Type B pancreatic cell (in vitro differentiated cells): ENCODE measurements around the gene CDKN2B. TPM values are rescaled to one million over a fixed set of nuclear protein-coding genes. Genes with fewer than 3 reads are reported as not detected.

Source experiments
- DNase-seq: peaks from one replicate; pipeline ENCODE4 v3.0.0; 2021; ENCODE audit warnings: mixed read lengths; ENCODE audit not compliant: unreplicated experiment; ENCODE audit errors: extremely low spot score
- H3K27ac Mint-ChIP-seq: 2 replicates; pipeline ENCODE4 v1.8.0; 2021; ENCODE audit warnings: mild to moderate bottlenecking, mixed read lengths
- H3K27me3 Mint-ChIP-seq: 2 replicates; pipeline ENCODE4 v1.8.0; 2021; ENCODE audit warnings: mixed read lengths
- H3K36me3 Mint-ChIP-seq: 2 replicates; pipeline ENCODE4 v1.8.0; 2021; ENCODE audit warnings: mixed read lengths
- H3K4me1 Mint-ChIP-seq: one replicate; pipeline ENCODE4 v1.8.0; 2021; ENCODE audit warnings: mixed read lengths; ENCODE audit not compliant: unreplicated experiment
- H3K4me3 Mint-ChIP-seq: 2 replicates; pipeline ENCODE4 v1.8.0; 2021; ENCODE audit warnings: mild to moderate bottlenecking, mixed read lengths
- H3K9me3 Mint-ChIP-seq: 2 replicates; pipeline ENCODE4 v1.8.0; 2021; ENCODE audit warnings: mixed read lengths
- CTCF ChIP-seq: fragments of 200-600 bp; sonication (generic); conservative IDR thresholded peaks from 2 replicates; pipeline ENCODE4 v1.5.0; 2021; ENCODE audit warnings: antibody characterized with exemption, mild to moderate bottlenecking
- total RNA-seq: library from RNA; stranded (reverse); gene quantifications from 2 replicates; pipeline ENCODE4 v1.2.1, GENCODE V29; 2021; ENCODE audit warnings: low replicate concordance

The CDKN2B gene
- total RNA-seq, 1 donor from 2014 or later = 18.4 TPM

- H3K27me3 Mint-ChIP-seq = peaks cover 99% of the 10 kb centered on the region
- H3K27ac Mint-ChIP-seq = peak overlapping the region; percentile 8
- H3K9me3 Mint-ChIP-seq = no peaks in the 10 kb centered on the region
- peaks cover 15% of the 10 kb centered on the region for H3K4me1 Mint-ChIP-seq
- no peak for TF ChIP-seq CTCF
- peak overlapping the region; percentile 60 for H3K4me3 Mint-ChIP-seq
- H3K36me3 Mint-ChIP-seq = peaks cover 3% of the 10 kb centered on the region
- DNase-seq = no peak
Observed at GRCh38 chr9:21970800-21971640, 38.1 kb downstream of the CDKN2B start.

- no peak for TF ChIP-seq CTCF
- H3K36me3 Mint-ChIP-seq = peaks cover 3% of the 10 kb centered on the region
- H3K9me3 Mint-ChIP-seq = no peaks in the 10 kb centered on the region
- peaks cover 15% of the 10 kb centered on the region for H3K4me1 Mint-ChIP-seq
- no peak overlapping the region for H3K27ac Mint-ChIP-seq
- H3K4me3 Mint-ChIP-seq = peak overlapping the region; percentile 35
- DNase-seq = no peak
- peaks cover 99% of the 10 kb centered on the region for H3K27me3 Mint-ChIP-seq
Observed at GRCh38 chr9:21969951-21970799, 38.9 kb downstream of the CDKN2B start.

- Mint-ChIP-seq H3K4me3 (peak overlapping the region; percentile 73), H3K4me1 (peaks cover 12% of the 10 kb centered on the region), H3K36me3 (peaks cover 3% of the 10 kb centered on the region), H3K27ac (peak overlapping the region; percentile 22), H3K27me3 (peaks cover 99% of the 10 kb centered on the region), H3K9me3 (no peaks in the 10 kb centered on the region)
- TF ChIP-seq CTCF = no peak
- DNase-seq = no peak
Observed at GRCh38 chr9:21969011-21969940, 39.8 kb downstream of the CDKN2B start.

- H3K27me3 Mint-ChIP-seq = peaks cover 99% of the 10 kb centered on the region
- peaks cover 10% of the 10 kb centered on the region for H3K4me1 Mint-ChIP-seq
- peak overlapping the region; percentile 73 for H3K4me3 Mint-ChIP-seq
- H3K27ac Mint-ChIP-seq = peak overlapping the region; percentile 22
- H3K36me3 Mint-ChIP-seq = peaks cover 3% of the 10 kb centered on the region
- DNase-seq = no peak
- peaks cover 2% of the 10 kb centered on the region for H3K9me3 Mint-ChIP-seq
- no peak for TF ChIP-seq CTCF
Observed at GRCh38 chr9:21968331-21969010, 40.6 kb downstream of the CDKN2B start.
